ENCODE measurements around the gene CDK5.

The CDK5 gene

DNA sequence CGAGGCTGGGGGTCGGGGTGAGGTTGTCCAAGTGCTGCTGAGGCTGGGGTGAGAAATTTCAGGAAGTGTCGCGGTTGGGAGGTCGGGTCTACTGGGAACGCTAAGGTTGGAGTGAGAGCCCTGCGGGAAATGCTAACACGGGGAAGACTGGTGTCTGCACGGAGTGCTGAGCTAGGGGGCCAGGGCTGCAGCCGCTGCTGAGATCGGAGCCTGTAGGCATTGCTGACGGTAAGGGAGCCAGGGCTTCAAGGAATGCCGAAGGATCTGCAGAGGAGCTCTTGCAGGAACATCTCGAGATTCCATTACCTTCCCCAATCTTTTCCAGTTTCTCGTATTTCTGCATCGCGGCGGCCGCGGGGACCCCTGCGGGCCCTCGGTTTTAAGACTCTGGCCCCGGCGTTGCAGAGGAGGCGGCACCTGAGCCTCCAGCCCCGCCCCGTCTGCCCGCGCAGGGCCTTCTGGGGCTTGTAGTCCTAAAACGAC, at the start of gene CDK5:
Gene CDK5 (minus strand): TSS at position 392 of the 483 bp plus-strand sequence. CDS start 49 bp downstream, at position 343.
- DNase-seq (ENCODE audit: low spot score) = no peak

DNA sequence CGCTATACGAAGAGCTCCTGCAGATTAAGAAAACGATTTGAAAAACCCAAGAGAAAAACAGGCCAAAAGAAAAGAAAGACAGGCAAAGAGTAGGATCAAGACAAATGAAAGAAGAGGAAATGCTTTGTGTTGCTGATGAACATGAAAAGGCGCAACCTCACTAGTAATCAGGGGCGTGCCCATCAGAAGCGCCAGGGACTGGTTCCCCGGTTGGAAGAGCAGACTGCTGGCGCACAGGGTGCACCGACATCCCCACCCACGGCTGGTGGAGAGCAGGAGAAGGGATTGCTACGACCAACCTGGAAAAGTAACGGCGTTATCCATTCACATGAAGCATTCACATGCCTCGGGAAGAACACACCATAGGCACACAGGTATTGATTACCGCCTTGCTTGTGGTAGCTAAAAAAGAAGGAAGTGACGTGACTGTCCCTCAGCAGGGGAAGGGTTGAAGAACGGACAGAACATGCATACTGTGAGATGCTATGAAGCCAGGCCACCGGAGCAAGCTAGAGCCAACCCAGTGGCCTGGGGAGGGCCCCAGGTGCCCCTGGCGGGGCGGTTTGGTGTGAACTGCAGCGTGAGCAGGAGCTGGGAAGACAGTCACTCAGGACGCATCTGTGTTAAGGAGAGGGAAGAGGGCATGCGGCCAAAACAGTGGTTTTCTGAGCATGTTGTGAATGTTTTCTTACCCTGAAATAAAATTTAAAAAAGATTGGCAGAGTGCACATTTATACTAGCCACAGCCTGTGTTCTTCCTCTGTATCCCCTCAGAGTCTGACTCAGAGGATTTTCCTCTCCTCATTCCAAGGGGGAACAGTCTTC, 46.9 kb upstream of the CDK5 start:
- no peak for DNase-seq (ENCODE audit: low spot score)

DNA sequence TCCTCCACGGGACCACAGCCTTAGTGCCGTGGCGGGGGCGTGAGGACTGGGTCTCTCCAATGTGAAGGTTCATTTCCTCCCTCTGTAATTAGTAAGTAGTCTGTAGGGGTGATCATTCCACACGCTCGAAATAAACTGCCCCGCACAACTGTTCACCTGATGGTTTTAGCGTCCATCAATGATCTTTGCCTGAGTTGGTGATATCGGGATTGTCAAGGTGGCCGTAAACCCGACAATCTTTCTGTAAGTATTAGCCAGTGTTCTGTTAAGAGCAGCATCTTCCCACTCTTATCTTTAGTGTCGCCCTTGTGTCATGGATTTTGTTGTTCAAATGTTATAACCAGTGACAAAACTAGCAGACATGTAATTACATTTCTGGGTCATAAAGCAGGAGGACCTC, 46.3 kb upstream of the CDK5 start:
- DNase-seq (ENCODE audit: low spot score) = no peak

DNA sequence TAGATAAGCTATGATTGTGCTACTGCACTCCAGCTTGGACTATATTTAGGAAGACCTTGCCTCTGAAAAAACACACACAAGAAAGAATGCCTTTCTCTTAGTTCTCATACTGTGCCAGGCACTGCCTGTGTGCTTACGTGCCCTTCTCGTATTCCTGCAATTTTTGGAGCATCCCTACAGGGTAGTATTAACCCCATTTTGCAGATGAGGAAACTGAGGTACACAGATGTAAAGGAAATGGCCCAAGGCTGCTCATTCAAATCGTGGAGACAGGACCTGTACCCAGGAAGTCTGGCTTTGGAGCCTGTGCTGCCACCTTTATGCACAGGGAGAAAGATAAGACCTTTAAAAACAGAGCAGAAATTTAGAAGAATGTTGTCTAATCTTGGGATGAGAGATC, 45.3 kb upstream of the CDK5 start:
- DNase-seq (ENCODE audit: low spot score) = no peak

DNA sequence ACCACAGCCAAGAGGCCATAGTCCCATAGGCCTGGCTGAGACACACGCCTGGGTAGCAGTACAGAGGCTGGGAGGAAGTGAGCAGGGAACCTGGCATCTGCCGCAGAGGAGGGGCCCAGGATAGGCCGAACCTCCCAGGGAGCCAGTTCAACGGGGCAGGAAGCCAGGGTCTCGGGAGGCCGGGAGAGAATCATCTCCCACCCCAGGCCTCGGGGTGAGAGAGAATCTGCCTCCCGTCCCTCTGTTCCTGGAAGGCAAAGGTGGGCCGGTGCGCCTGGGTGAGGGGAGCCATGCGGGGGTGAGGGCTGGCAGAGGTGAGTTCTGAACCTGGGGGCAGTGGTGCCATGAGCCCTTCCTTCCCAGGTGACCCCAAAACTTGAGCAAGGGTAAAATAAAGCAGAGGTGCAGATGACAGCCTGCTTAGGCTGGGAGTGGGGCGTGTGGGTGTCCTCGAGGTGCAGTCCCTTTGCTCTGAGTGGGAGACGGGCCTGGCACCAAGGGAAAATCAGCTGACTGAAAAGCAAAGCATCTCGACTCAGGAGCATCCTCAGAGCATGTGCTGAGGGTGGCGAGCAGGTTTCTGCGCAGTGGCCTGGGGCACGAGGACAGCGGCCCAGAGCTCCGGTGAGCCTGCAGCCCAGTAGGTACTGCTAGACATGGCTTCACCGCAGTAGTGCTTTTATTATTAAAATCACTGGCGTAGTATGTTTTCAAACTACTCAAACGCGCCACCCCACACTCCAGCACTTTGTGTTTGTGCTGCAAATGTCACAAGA, 44.1 kb upstream of the CDK5 start:
- no peak for DNase-seq (ENCODE audit: low spot score)

DNA sequence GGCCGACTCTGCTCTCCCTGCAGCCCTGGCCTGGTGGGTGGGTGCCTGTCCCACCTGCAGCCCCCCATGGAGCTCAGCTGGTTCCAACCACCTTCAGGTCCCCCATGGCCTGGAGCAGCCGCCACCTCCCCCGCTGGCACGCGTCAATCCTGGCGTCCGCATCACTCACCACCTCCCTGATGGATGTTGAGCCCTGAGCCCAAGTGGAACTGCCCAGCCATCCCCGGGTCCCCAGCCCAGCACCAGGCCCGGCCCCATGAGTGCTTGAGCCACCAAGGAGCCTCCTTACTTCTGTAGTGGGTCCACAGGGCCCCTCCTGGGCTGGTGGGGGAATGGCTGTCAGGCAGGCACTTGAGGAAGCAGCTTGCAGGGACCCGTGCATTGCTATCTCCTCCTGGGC, 43.2 kb upstream of the CDK5 start:
- no peak for DNase-seq (ENCODE audit: low spot score)

DNA sequence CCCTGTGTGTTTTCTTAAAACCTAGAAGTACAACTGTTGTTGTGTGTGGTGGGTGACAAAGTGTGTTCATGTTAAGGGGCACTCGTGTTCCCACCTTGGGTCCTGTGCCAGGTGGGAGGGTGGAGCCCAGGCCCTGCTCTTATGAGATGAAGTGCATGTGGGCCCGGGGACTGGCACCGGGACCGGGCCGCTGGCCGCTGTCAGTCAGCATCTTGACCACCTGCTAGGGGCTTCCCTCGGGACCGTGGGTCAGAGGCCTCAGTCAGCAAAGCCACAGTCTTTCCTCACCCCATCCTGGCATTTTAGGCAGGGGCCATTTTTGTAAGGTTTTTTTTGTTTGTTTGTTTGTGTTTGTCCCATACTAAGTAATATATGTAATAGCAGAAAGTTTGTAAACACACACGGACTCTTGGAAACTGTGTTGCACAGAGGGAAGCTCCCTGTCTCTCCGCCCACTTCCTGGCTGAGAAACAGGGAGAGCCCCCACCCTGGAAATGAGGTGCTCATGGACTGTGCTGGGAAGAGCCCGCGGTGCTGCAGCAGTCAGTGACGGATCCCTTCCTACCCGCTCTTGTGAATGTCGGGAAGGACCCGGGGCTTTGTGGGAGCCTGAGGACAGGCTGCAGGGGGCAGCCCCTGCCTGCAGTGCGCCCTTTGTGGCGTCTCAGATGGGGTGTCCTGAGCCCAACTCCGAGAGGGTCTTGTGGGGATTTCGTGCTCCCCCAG, 42.0 kb upstream of the CDK5 start:
- no peak for DNase-seq (ENCODE audit: low spot score)

DNA sequence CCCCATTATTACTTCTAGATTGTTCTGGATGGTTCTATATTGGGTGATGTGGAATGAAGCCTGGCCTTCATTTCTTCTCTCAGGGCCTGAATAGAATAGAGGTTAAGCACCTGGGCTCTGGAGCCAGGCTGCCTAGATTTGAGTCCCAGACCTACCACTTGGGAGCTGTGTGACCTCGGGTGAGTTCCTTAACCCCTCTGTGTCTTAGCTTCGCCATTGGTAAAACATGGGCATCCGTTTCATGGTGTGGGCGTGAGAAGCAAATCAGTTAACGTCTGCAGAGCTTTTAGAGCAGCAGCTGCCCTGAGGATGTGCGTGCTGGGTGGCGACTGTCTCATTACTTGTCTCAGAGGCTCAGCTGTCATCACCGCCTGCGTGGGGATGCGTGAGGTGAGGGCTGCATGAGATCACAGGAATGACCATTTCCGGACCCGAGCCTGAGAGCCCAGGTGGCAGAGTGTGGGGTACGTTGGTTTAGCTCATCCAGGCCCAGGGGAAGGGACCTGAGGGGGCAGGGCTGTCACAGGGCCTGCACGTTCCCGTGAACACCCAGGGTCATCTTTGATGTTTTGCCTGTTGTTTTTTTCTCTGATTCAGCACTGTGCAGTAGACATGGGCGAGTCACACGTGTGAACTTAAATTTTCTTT, 38.3 kb upstream of the CDK5 start:
- DNase-seq (ENCODE audit: low spot score) = no peak

DNA sequence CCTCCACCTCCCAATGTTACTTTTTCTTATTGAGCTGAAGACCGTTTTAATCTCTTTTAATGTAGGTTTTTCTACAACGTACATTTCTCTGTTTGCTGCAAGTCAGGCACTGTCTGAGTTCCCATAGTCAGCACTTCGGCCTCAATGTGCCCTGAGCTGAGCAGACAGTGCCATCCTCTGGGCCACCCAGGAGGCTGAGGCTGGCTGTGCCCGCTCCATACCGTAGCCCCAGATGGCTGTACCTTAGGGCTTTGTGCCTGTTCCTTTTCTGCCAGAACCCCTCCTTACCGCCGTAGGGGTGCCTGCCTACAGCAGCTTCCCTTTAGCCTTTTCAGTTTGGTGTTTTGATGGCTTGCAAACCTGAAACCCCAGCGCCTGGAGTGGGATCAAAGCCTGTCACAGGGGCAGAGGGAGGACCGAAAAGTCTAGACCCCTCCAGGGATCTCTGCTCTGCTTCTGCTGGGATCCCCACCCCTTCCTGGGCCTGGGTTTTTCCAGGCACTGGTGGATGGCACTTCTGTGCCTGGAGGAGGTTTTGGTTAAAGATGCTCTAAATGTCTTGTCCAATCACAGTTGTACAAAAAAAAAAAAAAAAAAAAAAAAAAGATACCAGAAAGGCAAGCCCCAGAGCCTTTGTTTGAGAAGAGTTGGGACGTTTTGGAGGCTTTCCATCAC, 37.6 kb upstream of the CDK5 start:
- no peak for DNase-seq (ENCODE audit: low spot score)

DNA sequence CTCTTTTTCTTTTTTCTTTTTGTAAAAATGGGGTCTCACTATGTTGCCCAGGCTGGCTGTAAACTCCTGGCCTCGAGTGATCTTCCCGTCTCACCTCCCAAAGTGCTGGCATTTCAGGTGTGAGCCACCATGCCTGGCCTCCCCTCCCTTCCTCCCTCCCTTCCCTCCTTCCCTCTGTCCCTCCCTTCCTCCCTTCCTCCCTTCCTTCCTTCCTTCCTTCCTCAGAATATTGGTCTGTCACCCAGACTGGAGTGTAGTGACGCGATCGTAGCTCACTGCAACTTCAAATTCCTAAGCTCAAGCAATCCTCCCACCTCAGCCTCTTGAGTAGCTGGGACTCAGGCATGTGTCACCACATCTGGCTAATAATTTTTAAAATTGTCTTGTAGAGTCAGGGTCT, 37.0 kb upstream of the CDK5 start:
- DNase-seq (ENCODE audit: low spot score) = no peak

DNA sequence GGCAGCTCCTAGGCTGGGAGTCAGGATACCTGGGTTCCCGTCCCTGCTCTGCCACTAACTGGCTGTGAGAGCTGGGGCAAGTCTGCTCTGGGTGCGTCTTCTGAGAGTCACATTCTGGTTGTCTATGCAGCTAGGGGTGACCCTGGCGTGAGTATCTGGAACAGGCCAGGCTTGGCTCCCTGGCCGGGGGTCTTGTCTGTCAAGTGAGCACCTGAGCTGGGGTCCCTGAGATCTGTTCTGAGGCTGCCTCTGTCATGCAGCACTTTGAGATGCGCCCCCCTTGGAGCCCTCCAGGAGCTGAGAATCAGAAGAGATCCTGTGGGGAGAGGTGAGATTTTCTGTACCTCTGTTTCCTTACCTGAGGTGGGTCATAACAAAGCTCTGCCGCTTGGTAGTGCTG, 36.1 kb upstream of the CDK5 start:
- DNase-seq (ENCODE audit: low spot score) = no peak

DNA sequence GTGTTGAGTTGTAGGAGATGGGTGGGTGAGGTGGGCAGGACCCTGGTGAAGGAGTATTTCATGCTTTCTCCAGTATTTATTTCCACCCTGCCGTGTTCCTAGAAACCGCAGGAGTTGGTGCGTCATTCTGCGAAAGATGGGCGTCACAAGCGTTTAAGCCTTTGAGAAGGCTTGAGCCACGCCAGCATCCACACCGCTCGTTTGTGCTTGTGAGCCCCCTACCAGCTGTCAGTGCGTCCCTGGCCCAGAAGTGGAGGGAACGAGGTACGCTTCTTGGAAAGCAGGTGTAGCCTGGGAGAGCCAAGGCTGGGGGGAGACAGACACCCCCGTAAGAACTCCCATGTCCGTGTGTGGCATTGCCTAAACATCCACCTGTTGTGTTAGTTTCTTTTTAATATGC, 34.3 kb upstream of the CDK5 start:
- no peak for DNase-seq (ENCODE audit: low spot score)

DNA sequence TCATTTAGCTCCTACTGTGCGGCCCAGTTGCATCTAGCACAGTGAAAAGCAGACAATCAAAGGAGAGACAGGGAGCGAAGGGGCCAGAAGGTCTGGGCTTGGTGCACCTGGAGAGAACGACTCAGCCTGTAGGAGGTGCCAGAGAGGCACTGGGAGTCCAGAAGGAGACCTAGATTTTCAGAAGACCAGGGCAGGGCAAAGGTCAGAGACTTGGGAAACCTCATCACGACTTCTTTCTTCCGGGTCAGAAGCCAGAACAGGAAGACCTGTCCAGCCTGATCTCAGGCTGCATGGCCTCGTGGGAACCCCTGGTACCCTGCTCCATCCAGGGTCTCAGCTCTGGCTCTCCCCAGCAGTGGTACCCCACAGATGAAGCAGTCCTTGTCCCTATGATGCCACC, 33.7 kb upstream of the CDK5 start:
- DNase-seq (ENCODE audit: low spot score) = no peak

DNA sequence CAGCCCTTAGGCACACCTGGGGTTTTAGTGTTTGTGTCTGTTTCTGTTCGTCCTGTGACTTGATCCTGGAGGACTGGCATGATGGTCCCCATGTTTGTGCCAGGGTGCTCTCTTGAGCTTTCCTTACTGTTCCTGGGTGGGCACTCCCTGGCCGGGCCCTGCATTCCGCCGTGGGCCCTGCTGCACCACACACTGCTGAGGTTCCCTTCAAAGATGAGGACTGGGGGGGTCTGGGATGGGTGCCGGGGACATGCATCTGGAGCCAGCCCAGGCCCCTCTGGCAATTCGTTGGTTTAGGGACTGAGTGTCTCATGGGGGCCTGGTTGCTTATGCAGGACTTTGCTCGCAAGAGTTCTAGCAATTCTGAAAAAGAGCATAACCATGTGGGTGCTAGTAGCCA, 33.3 kb upstream of the CDK5 start:
- no peak for DNase-seq (ENCODE audit: low spot score)

DNA sequence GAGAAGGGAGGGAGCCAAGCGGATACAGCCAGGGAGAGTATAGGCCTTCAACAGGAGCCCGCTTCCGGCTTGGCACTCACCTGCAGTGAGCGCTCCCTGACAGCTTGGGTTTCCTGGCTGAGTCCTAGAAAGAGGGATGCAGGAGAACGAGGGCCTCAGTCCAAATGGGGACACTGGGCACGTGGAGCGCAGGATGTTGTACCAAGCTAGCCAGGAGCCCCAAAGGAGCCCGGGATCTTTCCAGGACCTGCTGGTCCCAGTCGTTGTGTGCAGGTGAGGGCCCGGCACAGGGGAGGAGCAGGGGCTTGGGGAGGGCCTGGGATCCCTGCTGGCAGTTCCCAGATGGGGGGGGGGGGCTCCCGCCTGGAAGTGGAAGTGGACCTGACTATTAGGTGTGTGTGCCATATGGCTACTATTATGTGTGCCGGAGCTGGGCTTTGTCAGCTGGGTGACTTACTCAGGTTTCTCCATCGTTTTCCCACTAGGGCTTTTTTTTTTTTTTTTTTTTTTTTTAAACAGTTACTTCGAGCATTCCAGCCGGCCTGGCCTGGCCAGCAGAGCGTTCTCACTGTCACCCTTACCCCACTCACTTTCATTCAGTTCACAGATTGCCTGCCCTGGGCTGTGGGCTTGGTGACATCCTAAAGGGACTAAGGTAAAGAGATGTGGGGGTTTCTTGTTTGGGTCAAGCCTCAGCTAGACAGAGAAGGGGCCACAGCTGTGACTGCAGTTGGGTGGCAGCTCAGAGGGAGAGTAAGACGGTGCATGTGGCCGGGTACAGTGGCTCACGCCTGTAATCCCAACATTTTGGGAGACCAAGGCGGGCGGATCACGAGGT, 32.4 kb upstream of the CDK5 start:
- DNase-seq (ENCODE audit: low spot score) = no peak

DNA sequence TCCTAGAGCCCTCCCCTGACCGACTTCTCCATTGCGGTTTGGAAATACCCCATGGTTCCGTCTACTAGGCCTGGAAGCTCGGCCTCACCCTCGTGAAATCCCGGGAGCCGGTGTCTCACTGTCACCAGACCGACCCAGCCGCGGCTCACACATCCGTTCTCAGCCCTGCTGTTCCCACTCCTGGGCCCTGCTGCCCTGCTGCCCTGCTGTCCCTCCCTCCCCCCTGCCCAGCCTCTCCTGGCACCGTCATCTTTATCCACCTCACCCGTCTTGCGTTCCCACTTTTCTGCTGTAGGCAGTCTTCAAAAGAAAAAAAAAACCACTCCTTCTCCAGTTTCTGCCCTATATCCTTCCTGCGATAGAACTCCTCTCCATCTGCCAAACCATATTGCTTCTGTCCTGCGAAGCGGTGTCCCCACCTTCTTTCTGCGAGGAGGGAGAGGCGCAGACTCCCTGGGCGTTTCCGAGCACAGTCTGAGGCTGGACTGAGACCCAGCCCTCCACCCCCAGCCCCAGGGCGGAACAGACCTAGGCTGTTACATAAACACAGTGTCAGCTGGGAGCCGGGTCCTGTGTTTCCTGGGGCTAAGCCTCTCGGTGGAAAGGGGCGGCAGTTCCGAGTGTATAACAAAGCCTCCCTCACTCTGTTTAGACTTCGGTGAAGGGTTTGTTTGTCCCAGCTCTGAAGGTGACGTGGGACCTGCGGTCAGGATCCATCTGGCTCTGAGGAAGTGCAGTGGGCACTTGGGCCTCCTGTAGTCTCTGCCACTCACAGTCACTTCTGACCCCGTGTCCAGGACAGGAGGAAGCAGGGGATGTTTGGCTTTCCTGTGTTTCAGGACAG, 31.4 kb upstream of the CDK5 start:
- no peak for DNase-seq (ENCODE audit: low spot score)

DNA sequence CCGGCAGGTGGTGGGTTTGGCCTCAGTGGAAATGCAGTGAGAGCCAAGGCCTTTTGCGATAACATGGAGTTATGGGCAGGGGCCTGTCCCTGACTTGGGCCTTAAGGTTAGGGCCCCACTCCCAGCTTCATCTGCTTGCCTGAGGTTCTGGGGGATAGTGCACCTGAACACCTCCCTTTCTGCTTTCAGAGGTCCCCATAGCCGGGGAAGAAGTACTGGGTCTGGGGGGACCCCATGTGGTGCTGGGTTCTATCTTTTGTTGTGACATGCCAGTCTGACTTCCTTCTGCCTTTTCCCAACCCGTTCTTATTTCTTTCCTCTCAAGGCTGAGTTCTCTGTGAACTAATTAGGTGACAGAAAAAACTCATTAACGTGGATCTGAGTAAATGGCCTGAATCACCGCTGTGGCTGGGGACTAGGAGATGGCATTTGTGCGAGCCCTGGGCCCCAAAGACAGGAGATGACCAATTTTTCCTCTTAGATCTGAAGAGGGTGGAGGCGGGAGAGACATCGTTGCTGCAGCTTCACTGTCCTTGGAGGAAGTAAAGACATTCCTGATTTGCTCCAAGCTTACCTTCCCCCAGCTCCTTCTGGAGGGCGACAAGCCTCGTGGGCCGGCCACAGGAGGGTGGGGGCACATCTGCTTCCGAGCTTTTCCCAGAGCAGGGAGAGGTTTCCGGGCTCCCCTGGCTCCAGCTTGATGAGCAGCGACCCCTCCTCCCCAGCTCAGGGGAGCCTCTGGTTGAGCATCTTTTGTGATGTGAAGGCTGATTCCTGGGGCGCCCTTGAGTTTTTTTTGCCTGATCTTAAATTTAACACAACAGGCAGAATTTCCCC, 30.5 kb upstream of the CDK5 start:
- no peak for DNase-seq (ENCODE audit: low spot score)

DNA sequence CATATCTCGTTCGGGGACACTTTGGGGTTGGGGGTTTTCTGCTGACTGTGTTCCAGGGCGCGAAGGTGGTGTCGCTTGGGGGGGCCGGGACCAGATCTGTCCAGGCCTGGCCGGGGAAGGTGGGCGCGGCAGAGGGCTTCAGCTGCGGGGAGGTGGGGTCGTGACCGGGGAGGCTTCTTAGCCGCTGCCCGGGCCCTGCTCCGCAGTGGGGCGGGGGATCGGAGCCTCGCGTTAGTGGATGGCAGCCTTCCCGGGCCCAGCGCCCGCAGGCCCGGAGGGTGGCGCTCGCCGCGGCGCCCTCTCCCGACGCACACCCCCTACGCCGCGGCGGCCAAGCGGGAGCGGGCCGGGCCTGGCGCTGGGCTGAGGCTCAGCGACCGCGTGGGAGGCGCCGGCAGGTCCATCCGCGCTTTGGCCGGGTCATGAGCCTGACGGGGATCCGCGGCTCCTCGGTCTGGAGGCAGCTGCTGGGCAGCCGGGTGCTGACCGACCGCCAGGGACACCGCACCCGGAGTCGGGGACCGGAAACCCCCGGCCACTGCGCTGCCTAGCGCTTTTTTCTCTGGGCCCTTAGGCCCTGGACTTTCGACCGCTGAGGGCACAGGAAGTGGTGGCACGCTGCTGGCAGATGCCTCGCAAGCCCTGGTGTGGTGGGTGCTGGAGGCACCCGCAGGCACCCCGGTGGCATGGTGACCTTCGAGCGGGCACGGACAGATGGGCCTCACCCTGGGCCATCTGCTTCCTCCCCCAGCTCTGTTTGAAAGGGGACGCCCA, 29.7 kb upstream of the CDK5 start:
- no peak for DNase-seq (ENCODE audit: low spot score)

Measured in germinal center (tissue), 1 donor.